PC-3 (cell line): Measurements from ENCODE around the gene CD274. TPM values are rescaled to one million over a fixed set of nuclear protein-coding genes. Genes with fewer than 3 reads are reported as not detected.

Source experiments
- ATAC-seq: fragments of 200-7000 bp; cut with Tn5 transposase; 2 replicates; pipeline ENCODE4 v1.9.1; 2020; ENCODE audit warnings: mild to moderate bottlenecking, moderate library complexity
- BruUV-seq: library from RNA; stranded (reverse); fragments of 400-500 nt; replicated peaks from 2 replicates; lab custom pipeline; 2021; lab: Mats Ljungman, UMichigan
- CTCF ChIA-PET: fragments of 300-600 bp; sonication (Branson Sonifier 250); formaldehyde crosslinking; loops from one replicate; lab custom pipeline; 2022; ENCODE audit warnings: antibody characterized with exemption; lab: Charles Lee
- POLR2A ChIA-PET: fragments of 300-600 bp; sonication (Branson Sonifier 250); formaldehyde crosslinking; loops from one replicate; lab custom pipeline; 2022; ENCODE audit warnings: antibody characterized with exemption; ENCODE audit not compliant: unreplicated experiment; lab: Charles Lee
- DNase-seq: peaks from one replicate; pipeline ENCODE4 v3.0.0-alpha.2; 2015
- H2AFZ ChIP-seq: fragments of 300-600 bp; sonication (generic); 2 replicates; pipeline ENCODE4 v1.6.0; 2016; ENCODE audit warnings: antibody characterized with exemption, low read length
- H3F3A ChIP-seq: fragments of 300-600 bp; sonication (generic); one replicate; pipeline ENCODE4 v1.6.0; 2017; ENCODE audit warnings: antibody characterized with exemption, low read length, control low read depth, mild to moderate bottlenecking; ENCODE audit not compliant: unreplicated experiment
- H3K27ac ChIP-seq: fragments of 300-600 bp; sonication (generic); 2 replicates; pipeline ENCODE4 v1.5.1; 2016; ENCODE audit warnings: mild to moderate bottlenecking, low read length
- H3K27me3 ChIP-seq: fragments of 300-600 bp; sonication (generic); 2 replicates; pipeline ENCODE4 v1.6.1; 2016; ENCODE audit warnings: low read length, mixed read lengths
- H3K36me3 ChIP-seq: fragments of 300-600 bp; sonication (generic); 2 replicates; pipeline ENCODE4 v1.6.1; 2016; ENCODE audit warnings: low read depth, mixed run types, low read length, mixed read lengths
- H3K4me1 ChIP-seq: fragments of 300-600 bp; sonication (generic); 2 replicates; pipeline ENCODE4 v1.5.1; 2016; ENCODE audit warnings: low read length; ENCODE audit not compliant: insufficient read depth
- H3K4me2 ChIP-seq: fragments of 300-600 bp; sonication (generic); 2 replicates; pipeline ENCODE4 v1.6.0; 2016; ENCODE audit warnings: low read length
- H3K4me3 ChIP-seq: fragments of 300-600 bp; sonication (generic); 2 replicates; pipeline ENCODE4 v1.5.1; 2016; ENCODE audit warnings: mild to moderate bottlenecking, low read length, mixed read lengths
- H3K79me2 ChIP-seq: fragments of 300-600 bp; sonication (generic); 2 replicates; pipeline ENCODE4 v1.6.1; 2017; ENCODE audit warnings: low read length, mixed read lengths
- H3K9ac ChIP-seq: fragments of 300-600 bp; sonication (generic); 2 replicates; pipeline ENCODE4 v1.6.0; 2016; ENCODE audit warnings: mild to moderate bottlenecking, low read length
- H3K9me2 ChIP-seq: fragments of 300-600 bp; sonication (generic); replicated peaks from 2 replicates; pipeline ENCODE4 v1.6.1; 2016; ENCODE audit warnings: mixed run types, low read length, mixed read lengths
- H3K9me3 ChIP-seq: fragments of 300-600 bp; sonication (generic); 2 replicates; pipeline ENCODE4 v1.6.1; 2016; ENCODE audit warnings: low read length, mixed read lengths
- H4K20me1 ChIP-seq: fragments of 300-600 bp; sonication (generic); 2 replicates; pipeline ENCODE4 v1.6.1; 2016; ENCODE audit warnings: low read length, mixed read lengths
- CTCF ChIP-seq: fragments of 300-600 bp; sonication (generic); conservative IDR thresholded peaks from 2 replicates; pipeline ENCODE4 v1.5.1; 2017; ENCODE audit warnings: antibody characterized with exemption, low read depth, mild to moderate bottlenecking, low read length
- EZH2 ChIP-seq: fragments of 300-600 bp; sonication (generic); IDR thresholded peaks from one replicate; pipeline ENCODE4 v1.6.1; 2017; ENCODE audit warnings: antibody characterized with exemption, mild to moderate bottlenecking, low read length; ENCODE audit not compliant: unreplicated experiment
- EZH2phosphoT487 ChIP-seq: fragments of 300-600 bp; sonication (generic); IDR thresholded peaks from 2 replicates; pipeline ENCODE4 v1.6.1; 2018; ENCODE audit warnings: mild to moderate bottlenecking, antibody characterized with exemption, low read length, borderline replicate concordance
- intact Hi-C: fragments of 100-400 bp; cut with micrococcal nuclease; formaldehyde crosslinking; loops from 2 replicates; pipeline ENCODE4 v1.9.0; 2023
- total RNA-seq: library from RNA; depleted of rRNA; stranded (reverse); fragments of >200 nt; gene quantifications from 2 replicates; pipeline ENCODE4 v1.2.3, GENCODE V29; 2014

CD274 gene
- total RNA-seq, 1 experiment from 2014 or later: 3.8 TPM

- Histone ChIP-seq H3K36me3 (no peaks in the 10 kb centered on the region), H3K9ac (no peak overlapping the region), H3K4me2 (peak overlapping the region; percentile 83; the same call in 1 of the 2 replicates), H3K27me3 (no peaks in the 10 kb centered on the region), H3K4me1 (peaks cover 41% of the 10 kb centered on the region), H3K4me3 (no peak overlapping the region), H3K9me3 (no peaks in the 10 kb centered on the region), H3K9me2 (no peaks in the 10 kb centered on the region), H3F3A (peaks cover 14% of the 10 kb centered on the region), H3K79me2 (peaks cover 28% of the 10 kb centered on the region), H4K20me1 (no peaks in the 10 kb centered on the region), H2AFZ (no peak overlapping the region), H3K27ac (no peak overlapping the region)
- no TSS peak for BruUV-seq
- intact Hi-C loops: no loop called here
- no peak for ATAC-seq
- DNase-seq: no peak
- POLR2A ChIA-PET: no interaction called here
- CTCF ChIA-PET: no interaction called here
- TF ChIP-seq EZH2phosphoT487 (no peak), CTCF (no peak), EZH2 (no peak)
These were observed 62.5 kb downstream of the CD274 start for GRCh38 chr9:5512658-5513452.

- H3F3A ChIP-seq: peaks cover 13% of the 10 kb centered on the region
- no peak overlapping the region for H3K4me3 ChIP-seq
- H3K9ac ChIP-seq: no peak overlapping the region
- H3K27me3 ChIP-seq: no peaks in the 10 kb centered on the region
- peaks cover 34% of the 10 kb centered on the region for H3K4me1 ChIP-seq
- no peak for ATAC-seq
- H2AFZ ChIP-seq: no peak overlapping the region
- ChIA-PET POLR2A (no interaction called here), CTCF (no interaction called here)
- peaks cover 28% of the 10 kb centered on the region for H3K79me2 ChIP-seq
- H4K20me1 ChIP-seq: no peaks in the 10 kb centered on the region
- no TSS peak for BruUV-seq
- no peaks in the 10 kb centered on the region for H3K9me3 ChIP-seq
- no peak for DNase-seq
- no peaks in the 10 kb centered on the region for H3K9me2 ChIP-seq
- intact Hi-C loops: no loop called here
- no peak overlapping the region for H3K4me2 ChIP-seq
- H3K36me3 ChIP-seq: no peaks in the 10 kb centered on the region
- H3K27ac ChIP-seq: no peak overlapping the region
- no peak for TF ChIP-seq EZH2
- TF ChIP-seq EZH2phosphoT487: no peak
- TF ChIP-seq CTCF: no peak
These were observed 63.7 kb downstream of the CD274 start for GRCh38 chr9:5513966-5514616.
